H1 (cell line): ENCODE measurements around the gene METAP1D. TPM values are rescaled to one million over a fixed set of nuclear protein-coding genes. Genes with fewer than 3 reads are reported as not detected.

Experiments
- ASH2L ChIP-seq: fragments of 200-600, 300-600 bp; sonication (generic); IDR thresholded peaks from one replicate; pipeline ENCODE4 v1.7.1; 2017; ENCODE audit warnings: low read length
- ATF2 ChIP-seq: IDR thresholded peaks from 2 replicates; pipeline ENCODE4 v1.6.1; 2012; ENCODE audit warnings: low read length, inconsistent platforms
- BCL11A ChIP-seq, 2 experiments: IDR thresholded peaks; one replicate each; pipeline ENCODE4 v1.6.1; 2011; ENCODE audit warnings: low read depth in 2 of 2, low read length in 2 of 2, mild to moderate bottlenecking in 2 of 2
- EZH2 ChIP-seq: fragments of 200-600 bp; sonication (generic); IDR thresholded peaks from 2 replicates; pipeline ENCODE4 v1.7.1; 2012; ENCODE audit warnings: low read depth, mild to moderate bottlenecking, moderate library complexity, low read length, inconsistent platforms; ENCODE audit not compliant: severe bottlenecking
- RNF2 ChIP-seq: fragments of 200-900, 300-1000 bp; sonication (generic); IDR thresholded peaks from 2 replicates; pipeline ENCODE4 v1.7.1; 2016; ENCODE audit warnings: borderline replicate concordance, low read depth, mild to moderate bottlenecking, antibody characterized with exemption, low read length; ENCODE audit not compliant: poor library complexity, severe bottlenecking; ENCODE audit errors: missing control alignments
- SUZ12 ChIP-seq: fragments of 200-600 bp; sonication (generic); IDR thresholded peaks from 2 replicates; pipeline ENCODE4 v1.6.1; 2012; ENCODE audit warnings: mild to moderate bottlenecking, inconsistent platforms, low read length, moderate library complexity, mixed read lengths
- polyA plus RNA-seq, 7 experiments: library from polyadenylated mRNA; depleted of rRNA in 3 of 7; stranded (reverse) in 5 of 7; unstranded in 2 of 7; fragments of >200 nt in 5 of 7; fragments of 200-250 nt in 2 of 7; gene quantifications; 1 replicate in 5 of 7; 2 replicates in 1 of 7; 4 replicates in 1 of 7; pipeline versions ENCODE4 v1.2.1 to v1.2.3, GENCODE V29; 2011 to 2013; ENCODE audit warnings: missing spikeins in 2 of 7, mixed read lengths in 2 of 7
- total RNA-seq: library from RNA; stranded (reverse); fragmentation: NEBNext Ultra II Directional; extraction: Animal tissue kit (Norgen Biotek cat#: 25700); gene quantifications from 2 replicates; pipeline ENCODE4 v1.2.1, GENCODE V29; 2021

METAP1D gene
- total and polyA plus RNA-seq, 2 of the 8 experiments (the other 6 are each of a cell fraction or from before 2014, with no cell fraction given) = 3.9 to 6.2 TPM

- TF ChIP-seq ATF2 (no peak), SUZ12 (peak; percentile 95), EZH2 (peak; percentile 88), RNF2 (peak; percentile 90), BCL11A (IDR thresholded peaks at IDR 0.05; ENCODE audit: low read depth in 2 of 2, low read length in 2 of 2) (no peak), ASH2L (peak; percentile 27)
These were observed 99.1 kb downstream of the METAP1D start (continued) for GRCh38 chr2:172098650-172099471.
